Fibroblast of skin of abdomen (primary cell): ENCODE measurements around the gene HCAR3. TPM values are rescaled to one million over a fixed set of nuclear protein-coding genes. Genes with fewer than 3 reads are reported as not detected.
"Not testable (repeated sequence)": the region's sequence is repeated elsewhere in the genome, so short reads cannot be mapped to it uniquely, and the experiment has no call there.

Experiments used
- DNase-seq: peaks from one replicate; pipeline ENCODE4 v3.0.0-alpha.2; 2013
- polyA plus RNA-seq, 2 experiments: library from polyadenylated mRNA; unstranded; fragments of 120-200 nt; gene quantifications; one replicate each; pipeline ENCODE4 v1.2.1, GENCODE V29; 2013; ENCODE audit not compliant: insufficient read length in 2 of 2

The HCAR3 gene
- not detected for polyA plus RNA-seq (2013, experiment 1 of 2; ENCODE audit: insufficient read length)
- not detected for polyA plus RNA-seq (2013, experiment 2 of 2; ENCODE audit: insufficient read length)

DNA sequence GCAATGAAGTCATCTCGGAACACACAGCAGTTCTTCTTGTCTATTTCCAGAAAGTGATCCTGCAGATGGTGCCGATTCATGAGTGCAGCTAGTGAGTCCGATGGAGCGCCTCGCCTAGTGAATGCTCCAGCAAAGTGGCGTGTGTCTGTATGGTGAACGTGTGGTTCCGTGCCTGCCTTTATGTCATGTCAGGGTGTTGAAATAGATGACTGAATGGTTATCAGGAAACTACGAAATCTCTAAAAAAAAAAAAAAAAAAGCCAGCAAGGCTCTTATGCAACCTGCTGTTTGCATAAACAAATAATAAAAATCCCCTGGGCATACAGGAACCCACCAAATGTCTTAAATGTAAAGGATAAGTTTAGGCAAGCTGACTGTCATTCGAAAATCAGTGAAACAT is at the start of gene HCAR3:
Gene HCAR3 (minus strand): TSS at position 154 of the 400 bp plus-strand sequence. CDS start 74 bp downstream, at position 80.
- DNase-seq = not testable (repeated sequence)

DNA sequence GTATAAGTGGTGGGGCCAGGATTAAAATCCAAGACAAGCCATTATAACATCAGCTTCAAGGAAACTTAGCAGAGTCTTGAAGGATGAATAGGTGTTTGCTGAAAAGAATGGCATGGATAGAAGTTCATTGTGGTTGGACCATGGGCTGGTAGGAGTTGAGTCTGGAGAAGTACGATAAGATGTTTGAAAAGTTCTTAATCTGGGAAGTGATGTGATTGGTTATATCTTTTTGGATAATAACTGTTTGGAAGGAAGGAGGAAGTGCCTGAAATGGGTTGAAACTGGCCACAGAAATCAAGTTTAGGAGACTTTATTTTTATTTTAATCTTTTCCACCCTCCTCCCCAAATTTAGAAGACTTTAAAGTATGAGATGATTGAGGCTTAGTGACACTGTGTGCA is 41.0 kb upstream of the HCAR3 start:
- no peak for DNase-seq

- no peak for DNase-seq
These were observed 38.2 kb upstream of the HCAR3 start for GRCh38 chr12:122754790-122755189.

- DNase-seq = no peak
These were observed 36.7 kb upstream of the HCAR3 start for GRCh38 chr12:122753319-122753650.

DNA sequence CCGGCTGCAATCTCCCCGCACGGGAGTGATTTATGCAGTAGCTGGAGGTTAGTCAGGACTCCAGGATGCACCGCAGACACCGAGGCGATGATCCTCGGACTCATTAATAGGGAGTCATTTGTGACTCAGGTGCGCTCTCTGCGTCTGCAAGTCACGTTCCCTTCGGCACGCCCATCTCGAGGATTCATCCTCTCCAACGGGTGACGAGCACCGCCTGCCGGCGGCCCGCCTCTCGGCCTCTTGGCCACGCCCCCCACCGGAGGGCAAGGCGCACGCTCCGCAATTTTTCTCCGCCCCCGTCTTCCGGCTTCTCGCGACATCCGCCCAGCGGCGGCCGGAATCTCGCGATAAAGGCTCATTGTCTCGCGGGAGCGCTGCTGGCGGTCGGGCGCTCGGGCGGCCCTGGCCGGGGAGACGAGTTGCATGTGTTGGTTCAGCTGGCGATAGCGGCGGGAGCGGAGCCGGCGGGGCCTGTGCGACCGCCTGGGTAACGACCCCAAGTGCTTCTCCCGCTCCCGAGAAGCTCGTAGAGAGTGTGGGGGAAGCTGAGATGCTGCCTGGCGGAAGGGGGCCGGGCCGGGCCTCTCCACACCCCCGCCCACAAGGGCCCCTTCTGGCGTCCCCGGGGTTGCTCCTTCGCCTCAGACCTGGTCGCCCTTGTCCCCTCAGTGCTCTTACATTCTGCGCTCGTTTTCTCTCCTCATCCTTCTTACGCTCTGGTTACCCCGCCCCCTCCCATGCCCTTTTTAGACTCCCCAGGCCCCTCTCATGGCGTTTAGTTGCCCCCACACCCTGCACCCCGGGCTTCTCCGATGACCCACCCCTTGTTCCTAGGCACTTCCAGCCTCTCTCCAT is 36.1 kb upstream of the HCAR3 start, which contains the start of gene DENR:
Gene DENR (plus strand): TSS at position 361 of the 855 bp plus-strand sequence. CDS start 878 bp downstream, outside the sequence.
- DNase-seq = peak; percentile 97

DNA sequence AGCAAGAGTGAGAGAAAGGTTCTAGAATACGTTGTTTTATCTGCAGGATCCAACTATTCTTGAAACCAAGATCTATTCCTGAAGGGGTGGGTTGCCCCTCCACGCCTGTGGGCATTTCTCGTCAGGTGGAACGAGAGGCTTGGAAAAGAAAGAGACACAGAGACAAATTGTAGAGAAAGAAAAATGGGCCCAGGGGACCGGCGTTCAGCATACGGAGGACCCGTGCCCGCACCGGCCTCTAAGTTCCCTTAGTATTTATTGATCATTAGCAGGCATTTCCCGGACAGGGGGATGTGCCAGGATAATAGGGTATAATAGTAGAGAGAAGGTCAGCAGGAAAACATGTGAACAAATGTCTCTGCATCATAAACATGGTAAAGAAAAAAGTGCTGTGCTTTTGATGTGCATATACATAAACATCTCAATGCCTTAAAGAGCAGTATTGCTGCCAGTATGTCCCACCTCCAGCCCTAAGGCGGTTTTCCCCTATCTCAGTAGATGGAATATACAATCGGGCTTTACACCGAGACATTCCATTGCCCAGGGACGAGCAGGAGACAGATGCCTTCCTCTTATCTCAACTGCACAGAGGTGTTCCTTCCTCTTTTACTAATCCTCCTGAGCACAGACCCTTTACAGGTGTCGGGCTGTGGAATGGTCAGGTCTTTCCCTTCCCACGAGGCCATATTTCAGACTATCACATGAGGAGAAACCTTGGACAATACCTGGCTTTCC is 34.3 kb upstream of the HCAR3 start:
- DNase-seq = not testable (repeated sequence)

DNA sequence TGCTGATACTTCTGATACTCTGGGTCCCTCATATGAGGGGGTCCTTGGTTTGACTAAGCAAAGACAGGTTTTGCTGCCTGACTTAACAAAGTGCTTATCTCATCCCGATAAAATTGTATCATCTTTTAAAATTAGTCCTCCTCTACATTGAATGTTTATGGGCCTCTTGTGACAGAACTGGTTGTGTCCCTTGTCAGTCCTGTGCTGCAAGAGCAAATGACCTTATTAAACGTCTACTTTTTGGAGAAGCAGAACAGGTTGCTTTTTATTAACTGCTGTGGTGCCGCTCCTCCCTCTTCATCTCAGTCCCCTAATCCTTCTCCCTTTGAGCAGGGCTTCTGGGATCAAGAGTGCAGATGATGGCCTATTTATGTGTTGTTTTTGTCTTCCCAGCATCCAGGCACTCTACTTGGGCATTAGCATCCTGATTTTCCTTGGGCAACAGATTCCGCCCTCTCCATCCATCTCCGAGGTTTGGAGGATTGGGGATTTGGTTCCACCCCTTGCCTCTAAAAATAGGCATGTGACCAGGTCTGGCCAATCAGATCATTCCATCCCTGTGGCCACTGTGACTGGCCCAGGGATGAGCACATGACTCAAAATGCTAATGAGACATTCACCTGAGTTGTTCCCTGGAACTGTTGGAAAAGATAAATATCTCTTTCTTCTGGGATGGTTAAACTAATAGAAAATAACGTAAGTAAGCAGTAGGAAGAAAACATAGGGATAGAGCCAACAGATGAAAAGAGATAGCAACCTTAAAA is 33.1 kb upstream of the HCAR3 start:
- no peak for DNase-seq

GRCh38 chr12:122747224-122748135 is 30.9 kb upstream of the HCAR3 start:
- DNase-seq = no peak

GRCh38 chr12:122743895-122744525 is 27.4 kb upstream of the HCAR3 start:
- DNase-seq = no peak

GRCh38 chr12:122740351-122740750 is 23.7 kb upstream of the HCAR3 start:
- DNase-seq = no peak

GRCh38 chr12:122738571-122738970 is 22.0 kb upstream of the HCAR3 start:
- DNase-seq = no peak

- no peak for DNase-seq
These were observed 16.0 kb upstream of the HCAR3 start for GRCh38 chr12:122732611-122733010.

DNA sequence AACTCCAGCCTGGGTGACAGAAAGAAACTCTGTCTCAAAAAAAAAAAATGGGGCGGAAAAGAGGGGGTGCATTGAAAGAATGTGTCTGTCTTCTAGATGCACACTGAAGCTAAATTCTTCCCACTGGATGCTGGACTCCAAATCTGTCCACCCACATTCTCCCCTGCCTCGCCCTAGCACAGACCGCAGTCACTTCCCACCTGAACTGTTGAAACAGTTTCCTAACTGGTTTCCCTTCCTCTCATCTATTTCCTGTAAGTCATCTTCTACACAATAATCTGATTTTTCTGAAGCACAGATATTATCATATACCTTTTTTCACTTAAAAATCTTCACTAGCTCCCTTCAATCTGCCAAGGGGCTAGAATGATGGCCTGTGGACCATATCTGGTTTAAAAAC is 15.6 kb upstream of the HCAR3 start:
- DNase-seq = no peak

- DNase-seq = no peak
These were observed 13.8 kb upstream of the HCAR3 start, which contains the start of gene HCAR1 for GRCh38 chr12:122730215-122731014. HCAR1 (minus strand) TSS chr12:122730844; CDS start chr12:122730339, 505 bp downstream.

GRCh38 chr12:122729583-122730214 is 13.1 kb upstream of the HCAR3 start:
- DNase-seq = no peak

- DNase-seq = no peak
These were observed 9.5 kb upstream of the HCAR3 start for GRCh38 chr12:122726080-122726558.

DNA sequence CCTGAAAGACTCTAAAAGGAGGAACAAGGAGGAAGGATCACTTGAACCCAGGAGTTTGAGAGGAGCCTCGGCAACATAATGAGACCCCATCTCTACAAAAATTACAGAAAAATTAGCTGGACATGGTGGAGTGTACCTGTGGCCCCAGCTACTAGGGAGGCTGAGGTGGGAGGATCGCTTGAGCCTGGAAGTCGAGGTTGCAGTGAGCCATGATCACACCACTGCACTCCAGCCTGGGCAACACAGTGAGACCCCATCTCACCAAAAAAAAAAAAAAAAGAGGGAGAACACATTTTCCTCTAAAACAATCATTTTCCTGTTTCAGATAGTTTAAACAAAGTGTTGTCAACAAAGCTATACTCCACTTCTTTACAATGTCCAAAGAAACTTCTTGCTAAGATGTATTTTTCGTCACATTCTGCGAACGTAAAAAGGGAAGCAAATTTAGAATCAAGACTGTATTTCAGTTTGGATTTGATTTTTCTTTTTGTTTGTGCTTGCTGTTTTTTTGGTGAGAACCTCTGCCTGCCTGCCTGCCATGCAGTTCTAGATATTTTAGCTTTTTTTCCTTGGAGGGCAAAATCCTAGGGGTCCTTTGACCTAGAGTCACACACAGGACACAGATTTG is 9.0 kb upstream of the HCAR3 start:
- DNase-seq = no peak

DNA sequence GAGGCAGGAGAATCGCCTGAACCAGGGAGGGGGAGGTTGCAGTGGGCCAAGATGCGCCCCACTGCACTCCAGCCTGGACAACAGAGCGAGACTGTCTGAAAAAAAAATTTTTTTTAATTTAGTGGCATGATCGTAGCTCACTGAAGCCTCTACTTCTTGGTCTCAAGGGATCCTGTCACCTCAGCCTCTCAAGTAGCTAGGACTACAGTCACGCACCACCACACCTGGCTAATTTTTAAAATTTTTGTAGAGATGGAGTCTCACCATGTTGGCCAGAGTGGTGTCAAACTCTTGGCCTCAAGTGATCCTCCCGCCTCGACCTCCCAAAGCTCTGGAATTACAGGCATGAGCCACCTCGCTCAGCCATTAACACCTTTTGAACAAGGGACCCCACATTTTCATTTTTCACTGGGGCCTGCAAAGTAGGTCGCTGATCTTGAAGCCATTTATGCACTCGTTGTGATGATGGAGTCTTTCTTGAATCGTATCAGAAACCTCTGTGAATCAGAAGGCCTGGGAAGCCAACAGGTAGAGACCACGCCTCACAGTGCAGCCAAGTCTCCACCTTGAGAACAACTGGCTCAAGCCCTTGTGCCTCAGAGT is 8.1 kb upstream of the HCAR3 start:
- DNase-seq = no peak

- DNase-seq = no peak
These were observed 5.8 kb upstream of the HCAR3 start for GRCh38 chr12:122722387-122722786.
